Type B pancreatic cell (in vitro differentiated cells): ENCODE data around the gene C17orf100. TPM values are rescaled to one million over a fixed set of nuclear protein-coding genes. Genes with fewer than 3 reads are reported as not detected.

Source experiments
- DNase-seq: peaks from one replicate; pipeline ENCODE4 v3.0.0; 2021; ENCODE audit warnings: mixed read lengths; ENCODE audit not compliant: unreplicated experiment; ENCODE audit errors: extremely low spot score
- H3K27ac Mint-ChIP-seq: 2 replicates; pipeline ENCODE4 v1.8.0; 2021; ENCODE audit warnings: mild to moderate bottlenecking, mixed read lengths
- H3K27me3 Mint-ChIP-seq: 2 replicates; pipeline ENCODE4 v1.8.0; 2021; ENCODE audit warnings: mixed read lengths
- H3K36me3 Mint-ChIP-seq: 2 replicates; pipeline ENCODE4 v1.8.0; 2021; ENCODE audit warnings: mixed read lengths
- H3K4me1 Mint-ChIP-seq: one replicate; pipeline ENCODE4 v1.8.0; 2021; ENCODE audit warnings: mixed read lengths; ENCODE audit not compliant: unreplicated experiment
- H3K4me3 Mint-ChIP-seq: 2 replicates; pipeline ENCODE4 v1.8.0; 2021; ENCODE audit warnings: mild to moderate bottlenecking, mixed read lengths
- H3K9me3 Mint-ChIP-seq: 2 replicates; pipeline ENCODE4 v1.8.0; 2021; ENCODE audit warnings: mixed read lengths
- CTCF ChIP-seq: fragments of 200-600 bp; sonication (generic); conservative IDR thresholded peaks from 2 replicates; pipeline ENCODE4 v1.5.0; 2021; ENCODE audit warnings: antibody characterized with exemption, mild to moderate bottlenecking
- total RNA-seq: library from RNA; stranded (reverse); gene quantifications from 2 replicates; pipeline ENCODE4 v1.2.1, GENCODE V29; 2021; ENCODE audit warnings: low replicate concordance

Gene C17orf100
- total RNA-seq, 1 donor from 2014 or later = 4.3 TPM

DNA sequence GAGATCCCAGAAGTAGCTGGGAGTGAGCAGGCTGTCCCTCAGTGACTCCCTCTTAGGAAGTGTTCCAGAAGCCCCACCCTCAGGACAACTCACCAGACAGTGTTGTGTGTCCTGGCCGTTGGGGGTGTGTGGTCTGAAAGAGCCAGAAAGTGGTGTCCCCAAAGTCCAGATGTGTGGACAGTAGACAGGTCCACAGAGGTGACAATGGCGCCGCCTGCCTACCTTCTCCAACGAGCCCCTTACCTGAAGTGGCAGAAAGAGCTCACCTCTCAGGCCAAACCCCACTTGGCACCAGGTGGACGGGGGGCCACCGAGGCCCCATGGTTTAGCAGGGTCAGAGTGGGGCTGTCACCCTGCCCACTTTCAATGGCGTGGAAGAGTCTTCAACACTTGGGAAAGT, 19.9 kb downstream of the C17orf100 start:
- no peak for DNase-seq
- no peak for TF ChIP-seq CTCF
- H3K36me3 Mint-ChIP-seq = no peaks in the 10 kb centered on the region
- H3K9me3 Mint-ChIP-seq = no peaks in the 10 kb centered on the region
- H3K27me3 Mint-ChIP-seq = peaks cover 27% of the 10 kb centered on the region
- H3K4me3 Mint-ChIP-seq = no peak overlapping the region
- no peak overlapping the region for H3K27ac Mint-ChIP-seq
- no peaks in the 10 kb centered on the region for H3K4me1 Mint-ChIP-seq

- H3K27me3 Mint-ChIP-seq = peaks cover 18% of the 10 kb centered on the region
- TF ChIP-seq CTCF = no peak
- H3K4me3 Mint-ChIP-seq = no peak overlapping the region
- H3K9me3 Mint-ChIP-seq = no peaks in the 10 kb centered on the region
- H3K4me1 Mint-ChIP-seq = no peaks in the 10 kb centered on the region
- DNase-seq = no peak
- no peaks in the 10 kb centered on the region for H3K36me3 Mint-ChIP-seq
- no peak overlapping the region for H3K27ac Mint-ChIP-seq
Observed at GRCh38 chr17:6674586-6674985, 23.0 kb downstream of the C17orf100 start.

GRCh38 chr17:6675201-6675825, 23.8 kb downstream of the C17orf100 start:
- DNase-seq = no peak
- peaks cover 18% of the 10 kb centered on the region for H3K27me3 Mint-ChIP-seq

GRCh38 chr17:6676802-6677157, 25.2 kb downstream of the C17orf100 start:
- no peak overlapping the region for H3K27ac Mint-ChIP-seq
- TF ChIP-seq CTCF = no peak
- no peaks in the 10 kb centered on the region for H3K36me3 Mint-ChIP-seq
- peaks cover 23% of the 10 kb centered on the region for H3K27me3 Mint-ChIP-seq
- no peaks in the 10 kb centered on the region for H3K4me1 Mint-ChIP-seq
- H3K4me3 Mint-ChIP-seq = no peak overlapping the region
- no peaks in the 10 kb centered on the region for H3K9me3 Mint-ChIP-seq
- no peak for DNase-seq

More at GRCh38 chr17:6675201-6675825, 23.8 kb downstream of the C17orf100 start:
- no peaks in the 10 kb centered on the region for H3K9me3 Mint-ChIP-seq
- H3K4me3 Mint-ChIP-seq = no peak overlapping the region
- no peak overlapping the region for H3K27ac Mint-ChIP-seq
- no peaks in the 10 kb centered on the region for H3K36me3 Mint-ChIP-seq
- H3K4me1 Mint-ChIP-seq = no peaks in the 10 kb centered on the region
- no peak for TF ChIP-seq CTCF

GRCh38 chr17:6677158-6677831, 25.7 kb downstream of the C17orf100 start:
- Mint-ChIP-seq H3K36me3 (no peaks in the 10 kb centered on the region), H3K27me3 (peaks cover 23% of the 10 kb centered on the region), H3K4me1 (no peaks in the 10 kb centered on the region), H3K4me3 (no peak overlapping the region), H3K9me3 (no peaks in the 10 kb centered on the region), H3K27ac (no peak overlapping the region)
- no peak for TF ChIP-seq CTCF
- no peak for DNase-seq
